H7 (cell line): ENCODE data around the gene ABR. TPM values are rescaled to one million over a fixed set of nuclear protein-coding genes. Genes with fewer than 3 reads are reported as not detected.
A peak's percentile ranks its signal among the peaks of the same experiment; 100 is the strongest.

Experiments
- DNase-seq: peaks from one replicate; pipeline ENCODE4 v3.0.0; 2012
- H3K27me3 ChIP-seq: 2 replicates; pipeline ENCODE4 v1.6.0; 2011; ENCODE audit warnings: mild to moderate bottlenecking, low read length; ENCODE audit not compliant: control insufficient read depth, insufficient read depth
- H3K36me3 ChIP-seq: replicated peaks from 2 replicates; pipeline ENCODE4 v1.5.1; 2011; ENCODE audit warnings: low read length; ENCODE audit not compliant: control insufficient read depth, insufficient read depth
- H3K4me3 ChIP-seq: 2 replicates; pipeline ENCODE4 v1.5.1; 2011; ENCODE audit warnings: low read depth, mild to moderate bottlenecking, control low read depth, low read length, moderate library complexity; ENCODE audit not compliant: insufficient read depth
- total RNA-seq: library from RNA; depleted of rRNA; stranded (reverse); fragments of >200 nt; shearing (Covaris generic); gene quantifications from 2 replicates; pipeline ENCODE4 v1.2.3, GENCODE V29; 2014; rRNA removed

Gene ABR
- total RNA-seq, result 24.6 and 31.6 TPM in 2 replicates

GRCh38 chr17:1179818-1180742, at the start of gene ABR:
Gene ABR (minus strand): TSS chr17:1179981. CDS start chr17:1179727, 254 bp downstream.
- H3K4me3 ChIP-seq, result peak within 1 kb of the TSS; percentile 61
- H3K27me3 ChIP-seq, result peaks cover 37% of the 10 kb centered on the region
- DNase-seq, result peak; percentile 96
- no peaks in the 10 kb centered on the region for H3K36me3 ChIP-seq

- H3K4me3 ChIP-seq, result peak overlapping the region; percentile 37
- peaks cover 52% of the 10 kb centered on the region for H3K27me3 ChIP-seq
- no peaks in the 10 kb centered on the region for H3K36me3 ChIP-seq
- DNase-seq, result peak; percentile 90
Measured at GRCh38 chr17:1229349-1229899, 49.6 kb upstream of the ABR start.

DNA sequence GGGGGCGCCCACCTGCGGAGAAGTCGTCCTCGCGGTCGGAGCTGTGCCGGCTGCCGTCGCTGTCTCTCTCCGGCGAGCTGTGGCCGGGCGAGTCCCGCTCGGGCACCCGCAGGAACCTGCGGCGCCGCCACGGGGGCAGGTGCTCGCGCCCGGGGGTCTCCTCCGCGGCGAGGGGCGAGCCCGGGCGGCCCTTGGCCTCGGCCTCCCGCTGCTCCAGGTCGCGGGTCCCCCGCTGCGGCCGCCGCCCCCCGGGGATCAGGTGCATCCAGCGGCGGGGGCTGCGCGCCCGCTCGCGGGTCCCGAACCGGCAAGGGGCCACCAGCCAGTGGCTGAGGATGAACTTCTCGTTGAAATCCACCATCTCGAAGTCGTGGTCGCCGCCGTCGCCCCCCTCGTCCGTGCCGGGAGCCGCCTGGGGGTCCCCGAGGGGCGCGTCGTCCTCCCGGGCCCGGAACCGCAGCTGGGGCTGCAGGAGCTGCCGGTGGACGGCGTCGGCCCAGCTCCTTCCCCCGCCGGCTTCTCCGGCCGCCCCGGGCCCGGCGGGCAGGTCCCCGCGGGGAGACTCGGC, 49.1 kb upstream of the ABR start:
- H3K27me3 ChIP-seq, result peaks cover 52% of the 10 kb centered on the region
- peak overlapping the region; percentile 37 for H3K4me3 ChIP-seq
- H3K36me3 ChIP-seq, result no peaks in the 10 kb centered on the region
- peak; percentile 87 for DNase-seq

DNA sequence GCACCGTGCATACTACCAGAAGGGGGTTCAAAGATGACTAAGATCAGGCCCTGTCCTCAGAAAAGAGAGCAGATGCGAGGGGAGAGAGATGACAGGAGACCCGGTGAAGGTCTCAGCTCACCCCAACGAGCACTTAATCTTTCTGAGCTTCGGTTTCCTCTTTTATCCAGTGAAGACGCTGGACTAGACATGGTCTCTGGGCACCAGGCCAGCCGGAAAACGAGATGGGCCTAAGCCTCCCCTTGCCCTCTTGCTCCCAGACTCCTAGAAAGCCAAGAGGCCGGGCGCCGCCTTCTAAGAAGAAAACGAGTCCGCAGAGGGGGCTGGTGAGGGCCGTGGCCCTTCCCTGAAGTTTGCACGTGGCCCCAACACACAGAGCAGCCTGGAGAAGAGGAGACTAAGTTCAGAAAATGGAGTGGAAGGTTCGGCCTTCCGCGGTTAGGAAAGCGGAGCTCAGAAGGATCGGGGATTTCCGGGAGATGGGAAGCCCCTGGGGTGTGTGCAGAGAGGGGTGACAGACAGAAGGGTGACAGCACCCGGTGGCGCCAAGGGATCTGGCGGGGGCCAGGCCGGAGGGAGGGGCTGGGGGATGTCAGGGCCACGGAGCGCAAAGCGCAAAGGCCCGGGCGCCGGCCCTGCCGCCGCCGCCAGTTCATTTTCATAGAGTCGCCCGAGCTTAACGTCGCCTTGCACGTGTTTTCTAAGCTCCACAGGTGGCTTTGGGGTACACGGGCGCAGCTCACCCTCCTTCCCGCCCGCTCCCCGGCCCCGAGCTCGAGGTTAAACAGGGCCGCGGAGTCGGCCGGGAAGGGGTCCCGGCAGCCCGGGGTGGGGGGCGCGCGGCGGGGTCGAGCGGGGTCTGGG, 48.4 kb upstream of the ABR start:
- Histone ChIP-seq H3K27me3 (peaks cover 52% of the 10 kb centered on the region), H3K36me3 (no peaks in the 10 kb centered on the region), H3K4me3 (peak overlapping the region; percentile 31)
- DNase-seq, result peak; percentile 85

DNA sequence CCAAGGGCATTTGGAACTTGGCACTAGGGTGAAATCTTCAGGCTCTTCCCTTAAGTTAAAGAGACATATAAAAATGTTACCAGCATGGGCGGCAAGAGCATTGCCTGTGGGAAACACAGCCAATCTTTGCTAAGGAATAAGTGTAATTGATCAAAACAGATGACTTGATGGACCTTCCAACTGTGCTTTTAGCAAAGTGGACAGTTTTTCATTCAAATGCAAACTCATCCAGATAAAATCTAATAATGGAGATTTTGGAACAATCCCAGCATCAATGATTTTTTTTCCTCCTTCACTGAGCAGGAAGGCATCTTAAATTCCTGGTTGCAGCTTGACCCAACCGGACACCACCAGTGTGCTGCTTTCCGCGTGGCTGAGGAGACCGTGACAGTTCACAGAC, 47.6 kb upstream of the ABR start:
- Histone ChIP-seq H3K27me3 (peaks cover 51% of the 10 kb centered on the region), H3K4me3 (no peak overlapping the region), H3K36me3 (no peaks in the 10 kb centered on the region)
- DNase-seq, result no peak

- no peak overlapping the region for H3K4me3 ChIP-seq
- no peaks in the 10 kb centered on the region for H3K36me3 ChIP-seq
- peaks cover 47% of the 10 kb centered on the region for H3K27me3 ChIP-seq
- DNase-seq, result no peak
Measured at GRCh38 chr17:1226308-1226707, 46.5 kb upstream of the ABR start.

GRCh38 chr17:1224330-1224729, 44.5 kb upstream of the ABR start:
- H3K36me3 ChIP-seq, result no peaks in the 10 kb centered on the region
- peaks cover 33% of the 10 kb centered on the region for H3K27me3 ChIP-seq
- no peak for DNase-seq
- H3K4me3 ChIP-seq, result no peak overlapping the region

DNA sequence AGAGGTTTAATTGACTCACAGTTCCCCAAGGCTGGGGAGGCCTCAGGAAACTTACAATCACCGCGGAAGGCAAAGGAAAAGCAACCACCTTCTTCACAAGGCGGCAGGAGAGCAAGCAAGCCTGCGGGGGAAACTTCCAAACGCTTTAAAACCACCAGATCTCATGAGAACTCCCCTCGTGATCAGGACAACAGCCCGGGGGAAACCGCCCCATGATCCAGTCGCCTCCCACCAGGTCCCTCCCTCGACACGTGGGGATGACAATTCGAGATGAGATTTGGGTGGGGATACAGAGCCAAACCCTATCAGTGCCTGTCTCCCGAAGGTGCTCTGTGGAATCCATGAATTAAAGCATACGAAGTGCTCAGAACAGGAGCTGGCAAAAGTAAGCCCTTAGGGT, 43.9 kb upstream of the ABR start:
- H3K27me3 ChIP-seq, result peaks cover 26% of the 10 kb centered on the region
- DNase-seq, result no peak
- no peak overlapping the region for H3K4me3 ChIP-seq
- H3K36me3 ChIP-seq, result no peaks in the 10 kb centered on the region

DNA sequence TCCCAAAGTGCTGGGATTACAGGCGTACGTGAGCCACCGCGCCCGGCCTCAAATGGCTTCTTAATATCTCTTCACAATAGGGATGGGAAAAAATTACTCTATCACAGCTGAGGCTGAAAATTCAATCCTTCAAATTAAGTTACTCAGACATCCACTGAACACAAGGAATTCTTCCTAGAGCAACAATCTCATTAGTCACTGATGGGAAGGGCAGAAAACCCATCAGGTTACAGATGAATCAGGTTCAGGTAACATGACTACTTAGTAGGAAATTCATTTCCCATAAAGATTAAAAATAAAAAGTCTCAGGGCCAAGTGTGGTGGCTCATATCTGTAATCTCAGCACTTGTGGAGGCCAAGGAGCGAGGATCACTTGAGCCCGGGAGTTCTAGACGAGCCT, 42.5 kb upstream of the ABR start:
- Histone ChIP-seq H3K4me3 (no peak overlapping the region), H3K36me3 (no peaks in the 10 kb centered on the region), H3K27me3 (peaks cover 13% of the 10 kb centered on the region)
- DNase-seq, result no peak

DNA sequence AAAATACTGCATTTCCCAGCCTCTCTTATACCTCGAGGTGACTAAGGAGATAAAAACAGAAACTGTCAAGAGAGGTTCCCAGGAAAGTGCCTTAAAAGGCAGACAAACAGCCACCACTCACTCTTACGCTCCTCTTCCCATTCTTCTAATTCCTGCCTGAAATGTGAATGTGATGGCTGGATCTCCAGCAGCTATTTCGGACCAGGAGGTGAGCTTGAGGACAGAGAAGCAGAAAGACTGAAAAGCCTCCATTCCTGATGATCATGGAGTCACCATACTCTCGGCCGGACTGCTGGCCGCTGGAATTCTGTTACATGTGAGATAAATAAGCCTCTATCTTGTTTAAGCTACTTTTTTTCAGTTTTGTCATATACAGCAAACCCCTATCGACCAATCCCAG, 41.4 kb upstream of the ABR start:
- DNase-seq, result no peak
- Histone ChIP-seq H3K27me3 (peaks cover 4% of the 10 kb centered on the region), H3K36me3 (no peaks in the 10 kb centered on the region), H3K4me3 (no peak overlapping the region)

GRCh38 chr17:1220346-1220745, 40.6 kb upstream of the ABR start:
- DNase-seq, result no peak
- Histone ChIP-seq H3K36me3 (no peaks in the 10 kb centered on the region), H3K27me3 (no peaks in the 10 kb centered on the region; the same call in 1 of the 2 replicates), H3K4me3 (no peak overlapping the region)

DNA sequence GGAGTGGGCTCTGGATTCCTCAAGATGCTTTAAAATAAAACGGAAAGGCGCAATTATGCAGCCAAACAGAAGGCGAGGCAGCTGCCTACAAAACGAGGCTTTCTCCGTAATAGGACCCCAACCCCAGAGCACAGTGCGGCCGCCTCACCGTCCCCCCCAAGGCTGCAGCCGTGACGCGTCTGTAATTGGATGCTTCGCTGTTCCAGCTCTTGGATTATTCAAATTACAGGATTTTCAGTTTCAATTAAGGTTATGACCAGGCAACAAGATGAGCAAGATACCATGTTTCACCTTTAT, 37.3 kb upstream of the ABR start:
- H3K36me3 ChIP-seq, result no peaks in the 10 kb centered on the region
- no peak overlapping the region for H3K4me3 ChIP-seq
- no peaks in the 10 kb centered on the region; the same call in 1 of the 2 replicates for H3K27me3 ChIP-seq
- DNase-seq, result no peak

DNA sequence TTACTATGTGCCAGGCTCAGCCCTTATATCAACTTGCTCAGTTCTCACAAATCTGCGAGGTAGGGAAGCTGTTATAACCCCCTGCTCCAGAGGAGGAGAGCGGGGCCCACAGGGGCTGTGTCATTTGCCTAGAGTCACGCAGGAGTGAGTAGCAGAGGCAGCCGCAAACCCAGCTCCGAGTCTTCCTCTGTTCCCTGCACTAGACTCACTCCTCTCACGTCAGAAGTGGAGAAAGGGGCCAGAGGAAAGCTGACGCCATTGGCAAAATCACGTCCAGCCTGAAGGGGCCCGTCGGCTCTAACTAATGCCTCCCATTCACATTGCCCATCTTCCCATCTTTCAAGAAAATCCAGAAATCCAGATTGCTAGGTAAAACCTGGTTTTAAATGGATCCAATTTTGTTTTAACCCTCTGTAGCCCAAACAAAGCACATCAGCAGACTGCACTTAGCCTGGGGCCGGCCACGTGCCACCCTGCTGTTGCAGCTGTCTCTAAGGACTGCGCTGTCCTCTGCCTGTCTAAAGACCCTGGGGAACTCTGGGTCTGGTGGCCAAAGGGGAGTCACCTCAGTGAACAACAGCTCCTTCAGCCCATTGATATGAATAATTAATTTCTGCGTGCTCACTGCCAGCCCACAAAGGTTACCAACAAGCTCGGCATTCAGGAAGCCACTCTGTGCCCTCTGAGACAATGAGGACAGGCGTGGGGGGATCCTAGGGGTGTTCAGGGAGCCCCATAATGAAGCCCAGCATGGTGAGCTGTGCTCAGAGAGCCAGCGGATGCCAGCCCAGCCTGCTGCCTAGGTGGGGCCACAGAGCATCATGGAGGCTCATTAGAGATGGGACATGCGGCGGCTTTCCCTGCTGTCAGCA, 36.7 kb upstream of the ABR start:
- Histone ChIP-seq H3K4me3 (no peak overlapping the region), H3K27me3 (no peaks in the 10 kb centered on the region; the same call in 1 of the 2 replicates), H3K36me3 (no peaks in the 10 kb centered on the region)
- DNase-seq, result no peak

DNA sequence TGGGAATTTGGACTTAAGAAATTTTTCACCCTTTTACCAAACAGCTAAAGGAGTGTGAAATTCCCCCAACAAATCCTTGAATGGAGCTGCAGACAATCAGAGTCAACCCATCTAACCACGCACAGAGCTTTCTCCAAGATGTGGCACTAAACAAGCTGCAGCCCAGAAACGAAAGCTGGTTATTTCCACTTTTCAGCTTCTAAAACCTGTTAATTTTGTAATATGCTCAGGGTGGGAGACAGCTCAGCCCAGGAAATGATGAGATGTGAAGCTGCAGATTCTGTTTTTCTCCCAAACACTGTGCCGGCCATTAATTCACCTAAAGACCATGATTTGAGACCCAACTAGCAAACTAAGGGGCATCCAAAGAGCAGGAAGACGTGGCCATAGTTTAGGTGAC, 33.2 kb upstream of the ABR start:
- Histone ChIP-seq H3K36me3 (no peaks in the 10 kb centered on the region), H3K4me3 (no peak overlapping the region), H3K27me3 (no peaks in the 10 kb centered on the region)
- no peak for DNase-seq
